Fibroblast of peridontal ligament (primary cell): ENCODE data around the gene E2F2.

Source experiments
- DNase-seq: peaks from one replicate; pipeline ENCODE4 v3.0.0-alpha.2; 2010; ENCODE audit errors: extremely low read depth

E2F2 gene

DNA sequence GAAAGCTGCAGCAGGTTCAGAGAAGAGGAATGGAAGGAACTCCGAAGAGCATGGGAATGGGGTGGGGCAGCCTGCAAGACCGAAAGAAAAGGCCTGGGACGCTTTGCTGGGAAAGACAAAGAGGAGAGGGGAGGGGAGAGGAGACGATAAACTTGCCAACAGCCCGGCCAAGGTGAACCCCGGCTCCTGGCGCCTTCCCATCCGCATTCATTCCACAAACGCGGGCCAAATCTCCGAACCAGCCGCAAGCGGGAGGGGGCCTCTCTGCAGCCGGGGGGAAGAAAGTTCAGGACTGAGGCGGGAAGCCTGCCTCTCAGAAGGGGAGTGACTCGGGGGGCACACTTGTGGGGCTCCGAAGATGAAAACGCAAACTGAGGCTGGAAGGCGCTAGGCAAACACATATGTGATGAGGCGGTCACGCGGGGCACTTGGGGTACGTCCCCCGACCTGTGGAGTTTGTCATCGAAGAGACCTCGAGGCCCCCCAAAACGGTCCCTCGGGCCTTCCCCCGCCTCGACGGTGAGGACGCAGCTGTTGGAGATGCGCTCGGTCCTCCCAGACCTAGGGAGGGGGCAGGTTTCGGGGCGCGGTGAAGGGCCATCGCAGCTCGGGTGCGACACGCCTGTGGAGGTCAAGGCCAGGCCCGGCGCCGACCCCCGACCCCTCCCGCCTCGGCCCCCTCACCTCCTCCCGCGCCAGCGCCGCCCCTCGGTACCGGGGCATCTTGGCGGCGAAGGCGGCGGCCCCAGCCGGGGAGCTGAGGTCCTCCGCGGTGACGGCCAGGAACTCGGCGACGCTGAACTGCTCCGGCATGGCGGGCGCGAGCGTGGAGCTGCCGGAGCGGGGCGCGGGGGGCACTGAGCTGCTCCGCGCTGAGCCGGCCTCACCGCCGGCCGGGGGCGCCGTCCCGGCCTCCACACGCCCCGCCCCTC lies 47.4 kb downstream of the E2F2 start, which contains the start of gene ASAP3:
TSS of gene ASAP3 (minus strand) at position 859 of the 932 bp plus-strand sequence. CDS start at position 813, 46 bp downstream.
- DNase-seq = peak; percentile 35

DNA sequence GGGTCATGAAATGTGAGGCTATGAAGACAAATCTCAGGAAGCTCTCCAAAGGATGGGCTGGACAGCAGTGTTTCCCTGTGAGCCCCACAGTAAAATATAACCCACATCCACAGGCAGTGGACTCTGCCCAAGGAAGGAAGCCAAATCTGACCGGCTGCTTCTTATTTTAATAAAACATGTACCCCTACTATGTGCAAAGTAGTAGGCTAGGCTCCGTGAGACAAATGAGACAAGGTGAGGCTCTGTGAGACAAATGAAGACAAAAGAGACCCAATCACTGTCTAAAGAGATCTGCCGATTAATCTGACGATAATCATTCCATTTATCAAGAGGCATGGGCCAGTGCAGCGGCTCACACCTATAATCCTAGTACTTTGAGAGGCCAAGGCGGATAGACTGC lies 49.1 kb downstream of the E2F2 start:
- no peak for DNase-seq

DNA sequence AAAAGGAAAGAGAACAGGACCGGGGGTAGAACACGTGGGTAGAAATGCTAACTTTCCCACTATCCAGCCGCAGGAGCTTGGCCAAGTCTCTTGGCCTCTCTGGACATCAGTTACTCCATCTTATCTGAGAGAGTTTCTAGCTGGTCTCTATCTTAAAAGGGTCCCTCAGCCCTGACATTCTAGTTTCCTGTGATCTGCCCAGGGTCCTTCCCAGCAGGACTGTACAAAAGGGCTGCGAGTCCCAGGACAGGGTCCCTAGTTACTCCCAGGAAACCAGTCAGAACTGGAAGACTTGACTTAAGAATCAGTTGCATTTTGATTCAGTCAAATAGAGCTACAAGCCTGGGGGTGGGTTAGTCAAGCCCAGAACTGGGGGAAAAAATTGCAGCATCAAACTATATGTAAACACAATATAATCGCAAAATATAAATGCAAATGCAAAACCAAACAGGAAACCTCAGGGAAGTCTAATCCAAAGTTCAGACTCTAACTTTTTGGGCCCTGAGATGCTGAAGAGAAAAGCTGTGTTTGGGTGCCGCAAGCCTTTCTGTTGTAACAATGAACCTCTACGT lies 49.9 kb downstream of the E2F2 start:
- DNase-seq = no peak

DNA sequence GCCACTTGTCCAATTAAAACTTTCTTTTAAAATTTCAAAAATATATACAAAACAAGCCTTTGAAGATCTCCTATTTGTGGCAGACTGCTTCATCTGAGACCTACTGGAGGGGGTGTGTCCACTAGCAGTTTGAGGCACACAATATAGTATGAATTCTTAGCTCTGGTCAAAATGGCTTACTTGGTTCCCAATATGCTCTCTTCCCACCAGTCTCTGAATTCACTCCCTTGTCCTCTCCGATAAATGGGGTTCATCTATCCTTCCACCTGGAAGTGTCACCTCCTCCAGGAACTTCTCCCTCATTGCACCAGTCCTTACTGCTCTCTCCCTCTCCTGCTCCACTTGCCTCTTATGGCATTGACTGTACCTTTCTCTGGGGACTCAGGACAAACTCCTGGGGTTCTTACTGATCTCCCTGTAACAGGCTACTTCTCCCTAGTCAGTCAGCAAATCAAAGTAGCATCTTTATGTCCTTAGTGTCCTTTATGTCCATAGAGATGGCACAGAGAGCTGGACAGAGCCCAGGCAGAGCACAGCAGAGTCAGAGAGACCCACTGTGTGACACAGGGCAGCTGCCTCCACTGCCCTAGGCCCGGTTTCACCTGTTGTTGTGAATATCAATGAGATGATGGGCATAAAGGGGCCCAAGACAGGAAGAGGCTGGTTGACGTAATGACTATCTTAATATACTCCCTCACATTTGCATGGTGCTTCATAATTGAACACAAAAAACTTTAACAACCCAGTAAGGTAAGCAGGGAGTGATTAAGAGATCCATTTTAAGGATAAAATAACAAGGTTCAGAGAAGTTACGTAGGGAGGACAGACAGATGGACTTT lies 50.6 kb downstream of the E2F2 start:
- DNase-seq = no peak

DNA sequence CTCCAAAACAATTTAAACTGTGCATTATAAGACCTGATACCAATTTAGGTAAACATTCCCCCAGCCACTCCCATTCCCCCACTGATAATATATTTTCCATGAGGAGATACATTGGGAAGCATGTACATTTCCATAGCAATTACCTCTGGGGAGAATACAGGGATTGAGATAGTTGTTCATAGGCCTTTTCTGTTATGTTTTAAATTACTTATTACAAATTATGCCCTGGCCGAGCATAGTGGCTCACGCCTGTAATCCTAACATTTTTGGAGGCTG lies 51.4 kb downstream of the E2F2 start:
- DNase-seq = no peak

DNA sequence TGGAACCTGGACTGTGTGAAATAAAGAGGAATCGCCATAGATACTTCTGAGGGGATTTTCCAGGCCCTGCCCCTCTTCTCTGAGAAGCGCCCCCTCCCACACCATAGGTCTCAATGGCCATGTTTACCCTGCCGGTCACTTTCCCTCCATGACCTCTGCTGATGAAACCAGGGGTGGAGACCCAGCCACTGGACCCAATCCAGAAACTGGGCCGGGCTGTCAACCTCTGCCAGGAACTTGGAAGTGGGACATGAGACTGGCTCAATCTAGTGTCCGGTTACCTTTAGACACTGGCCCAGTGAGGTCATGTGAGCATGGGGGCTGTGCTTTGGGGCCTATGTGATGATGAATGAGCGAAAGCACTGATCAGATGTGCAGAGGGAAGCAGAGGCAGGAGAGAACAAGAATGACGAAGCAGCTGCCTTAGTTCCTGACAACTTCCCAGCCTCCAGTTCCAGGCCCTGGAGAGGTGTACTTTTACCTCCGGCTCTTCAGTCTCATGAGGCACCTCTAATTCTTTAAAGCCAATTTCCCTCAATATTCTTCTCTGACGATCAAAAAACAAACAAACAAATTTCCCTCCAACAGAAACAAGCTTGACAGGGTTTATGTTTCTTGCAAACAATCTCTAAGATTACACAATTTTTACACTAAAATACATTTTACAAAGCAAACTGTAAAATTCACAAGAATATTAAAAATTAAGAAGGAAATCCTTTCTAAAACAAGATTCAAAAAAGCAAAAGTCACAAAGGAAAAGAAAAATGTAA lies 52.0 kb downstream of the E2F2 start:
- peak; percentile 77 for DNase-seq

DNA sequence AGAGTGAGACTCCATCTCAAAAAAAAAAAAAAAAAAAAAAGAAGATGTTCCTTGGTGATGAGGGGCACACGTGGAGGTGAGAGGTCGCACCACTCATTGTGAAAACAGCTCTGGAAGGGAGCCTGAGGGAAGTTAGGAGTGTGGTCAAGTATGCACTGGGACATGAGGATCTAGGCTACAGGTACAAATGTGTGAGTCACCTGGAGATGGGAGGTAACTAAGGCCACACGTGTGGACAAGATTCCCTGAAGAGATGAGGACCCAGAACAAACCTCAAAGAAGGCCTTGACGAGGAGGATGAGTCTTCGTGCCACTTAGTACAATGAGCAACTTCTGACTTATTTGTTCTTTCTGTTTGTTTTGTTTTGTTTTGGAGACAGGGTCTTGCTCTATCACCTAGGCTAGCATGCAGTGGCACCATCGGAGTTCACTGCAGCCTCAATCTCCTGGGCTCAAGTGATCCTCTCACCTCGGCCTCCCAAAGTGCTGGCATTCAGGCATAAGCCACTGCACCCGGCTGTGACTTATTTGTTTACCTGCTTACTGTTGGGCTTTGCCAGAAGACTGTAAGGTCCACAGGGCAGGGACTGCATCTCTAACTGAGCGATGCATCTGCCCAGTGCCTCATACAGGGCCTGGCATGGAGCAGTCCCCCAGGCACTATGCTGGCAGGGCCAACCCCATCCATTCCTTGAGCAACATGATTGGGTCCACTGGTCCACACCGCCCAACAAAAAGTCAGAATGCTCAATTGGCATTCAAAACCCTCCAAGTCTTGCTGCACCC lies 53.5 kb downstream of the E2F2 start:
- DNase-seq = no peak

DNA sequence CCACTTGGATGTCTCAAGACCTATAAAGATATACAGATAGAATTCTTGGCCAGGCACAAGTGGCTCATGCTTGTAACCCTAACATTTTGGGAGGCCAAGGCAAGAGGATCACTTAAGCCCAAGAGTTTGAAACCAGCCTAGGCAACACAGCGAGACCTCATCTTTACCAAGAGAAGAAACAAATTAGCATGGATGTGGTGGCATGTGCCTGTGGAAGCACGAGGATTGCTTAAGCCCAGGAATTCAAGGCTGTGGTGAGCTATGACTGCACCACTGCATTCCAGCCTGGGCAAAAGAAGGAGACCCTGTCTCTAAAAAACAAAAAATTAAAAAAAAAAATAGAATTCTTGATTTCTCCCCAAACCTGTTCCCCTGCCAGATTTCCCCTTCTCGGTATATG lies 55.4 kb downstream of the E2F2 start:
- DNase-seq = peak; percentile 73

DNA sequence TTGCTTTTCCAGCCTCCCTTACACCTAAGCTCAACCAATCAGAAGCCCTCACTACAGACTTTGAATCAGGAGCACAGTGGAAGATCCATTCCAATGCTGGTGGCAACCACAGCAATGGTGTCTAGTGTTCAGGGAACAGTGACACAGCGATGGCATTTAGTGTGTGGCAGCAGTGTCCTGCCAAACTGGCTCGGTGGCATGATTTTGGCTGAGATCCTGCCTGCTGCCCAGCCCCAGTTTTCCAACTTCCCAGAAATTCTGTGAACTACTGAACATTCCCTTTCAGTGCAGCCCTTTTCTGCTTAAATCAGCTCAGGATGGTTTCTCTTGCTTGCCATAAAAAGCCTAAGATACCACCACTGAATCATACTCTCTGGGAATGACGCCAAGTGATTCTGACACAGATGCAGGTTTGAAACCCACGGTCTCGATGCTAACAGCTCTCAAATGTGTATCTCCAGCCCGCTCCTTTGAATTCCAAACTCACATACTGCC lies 55.9 kb downstream of the E2F2 start:
- DNase-seq = peak; percentile 96

DNA sequence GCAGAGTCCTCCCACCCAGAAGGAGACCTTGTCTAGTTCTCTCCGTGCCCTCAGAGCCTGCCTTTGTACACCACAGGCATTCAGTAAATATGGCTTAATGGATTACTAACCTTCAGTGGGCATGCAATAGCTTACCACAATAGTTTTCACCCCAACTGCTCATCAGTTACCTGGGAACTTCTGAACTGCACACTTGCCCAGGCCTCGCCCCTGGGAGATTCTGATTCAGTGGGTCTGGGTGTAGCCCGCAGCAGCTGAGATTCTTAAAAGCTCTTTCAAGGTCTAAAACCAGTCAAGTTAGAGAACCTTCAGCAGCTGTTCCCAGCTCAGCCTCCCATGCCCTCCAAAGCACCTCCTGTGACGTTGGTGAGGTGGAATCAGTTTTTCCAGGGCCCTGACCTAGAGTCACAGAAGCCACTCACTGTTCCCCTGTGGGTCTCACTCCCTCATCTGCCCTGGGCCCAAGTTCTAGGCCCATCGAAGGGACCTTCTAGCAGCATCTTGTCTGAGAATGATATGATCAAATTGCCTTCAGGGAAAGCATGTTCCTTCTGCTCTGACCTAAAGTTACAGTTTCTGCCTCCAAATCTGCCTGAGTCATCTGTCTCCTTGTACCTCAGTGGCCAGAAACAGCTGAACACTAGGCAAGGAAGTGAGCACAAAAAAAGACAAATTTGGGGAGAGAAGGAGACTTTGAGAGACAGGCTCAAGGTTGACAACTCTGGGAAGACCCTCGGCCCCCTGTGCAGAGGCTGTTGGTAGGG lies 57.8 kb downstream of the E2F2 start:
- peak; percentile 38 for DNase-seq

DNA sequence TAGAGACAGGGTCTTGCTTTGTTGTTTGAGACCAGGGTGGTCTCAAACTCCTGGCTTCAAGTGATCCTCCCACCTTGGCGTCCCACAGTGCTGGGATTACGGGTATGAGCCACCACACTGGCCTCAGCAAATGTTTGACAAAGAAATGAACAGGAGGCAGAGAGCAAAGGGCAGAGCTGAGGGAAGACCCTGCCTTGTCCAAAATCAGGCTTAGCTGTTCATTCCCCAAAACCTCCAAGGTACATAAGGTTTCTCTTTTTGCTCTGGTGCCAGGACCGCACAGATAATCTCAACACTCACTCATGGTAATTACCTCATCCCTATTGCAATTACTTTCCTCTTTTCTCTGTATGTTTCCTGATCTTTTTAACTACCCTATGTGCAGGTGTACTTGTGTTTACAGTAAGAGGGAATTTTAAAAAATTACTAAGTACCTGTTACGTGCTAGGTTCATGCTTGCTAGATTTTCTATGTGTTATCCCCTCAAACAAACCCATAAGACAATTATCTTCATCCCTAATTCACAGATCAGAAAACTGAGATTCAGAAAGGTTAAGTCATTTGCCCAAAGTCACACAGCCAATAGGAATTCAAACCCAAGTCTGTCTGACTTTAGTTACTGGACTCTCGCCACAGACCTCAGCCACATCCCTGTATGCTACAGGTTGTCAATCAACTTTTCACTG lies 58.5 kb downstream of the E2F2 start:
- no peak for DNase-seq

DNA sequence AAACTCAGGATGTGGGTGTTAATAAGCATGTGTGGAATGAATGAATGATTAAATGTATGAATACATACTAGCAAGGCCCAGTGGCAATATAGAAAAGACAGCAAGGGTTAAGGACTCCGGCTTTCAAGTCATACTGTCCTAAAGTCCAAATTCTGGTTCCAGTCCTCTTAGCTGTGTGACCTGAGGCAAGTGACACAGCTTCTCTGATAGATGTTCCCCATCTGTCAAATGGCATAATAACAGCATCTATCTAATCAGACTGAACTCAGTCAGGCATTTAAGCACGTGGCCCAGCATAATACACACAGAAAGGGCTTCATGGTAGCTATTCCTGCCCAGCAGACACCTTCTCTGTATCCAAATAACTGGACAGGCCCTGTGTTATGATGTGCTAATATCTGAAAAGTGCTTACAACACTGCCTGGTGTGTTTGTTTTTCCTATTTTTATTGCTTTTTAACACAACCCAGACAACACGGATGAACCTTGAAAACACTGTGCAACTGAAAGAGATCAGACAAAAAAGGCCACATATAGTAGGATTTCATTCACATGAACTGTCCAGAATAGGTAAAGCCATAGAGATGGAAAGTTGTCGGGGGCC lies 59.5 kb downstream of the E2F2 start:
- no peak for DNase-seq

DNA sequence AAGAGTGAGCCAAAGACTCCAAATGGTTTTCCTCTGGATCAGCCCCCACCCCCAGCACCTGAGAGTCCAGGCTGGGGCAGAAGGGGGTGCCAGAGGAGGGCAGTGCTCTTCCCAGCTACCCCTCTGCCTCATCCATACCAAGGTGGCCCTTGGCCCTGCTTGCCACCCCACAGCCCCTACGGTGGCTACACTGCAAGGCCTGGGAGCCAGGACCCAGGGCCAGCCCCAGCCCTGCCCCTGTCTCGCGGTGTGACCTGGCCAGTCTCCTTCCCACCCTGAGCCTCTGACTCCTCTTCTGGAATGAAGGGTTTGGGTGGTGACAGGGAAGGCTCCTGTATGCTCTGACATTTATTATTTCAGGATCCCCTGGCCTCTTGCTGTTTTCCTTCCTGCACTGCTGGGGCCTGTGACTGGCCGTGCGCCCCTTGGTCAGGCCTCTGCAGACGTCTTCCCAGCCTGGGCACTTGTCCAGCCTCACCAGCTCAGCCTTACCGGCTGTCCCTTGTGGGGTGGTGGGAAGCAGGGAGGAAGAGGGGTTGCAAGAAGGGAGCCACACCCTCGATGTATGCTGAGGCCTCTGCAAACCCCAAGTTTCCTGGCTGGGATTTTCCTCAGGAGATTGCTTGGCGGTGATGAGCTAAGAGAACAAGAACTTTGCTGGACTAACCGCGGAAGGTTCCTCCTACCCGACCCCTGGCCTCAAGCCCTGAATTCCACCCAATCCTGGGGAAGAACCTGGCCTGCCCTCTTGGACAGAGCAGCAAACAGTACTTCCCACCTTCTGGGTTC lies 60.6 kb downstream of the E2F2 start:
- peak; percentile 65 for DNase-seq

DNA sequence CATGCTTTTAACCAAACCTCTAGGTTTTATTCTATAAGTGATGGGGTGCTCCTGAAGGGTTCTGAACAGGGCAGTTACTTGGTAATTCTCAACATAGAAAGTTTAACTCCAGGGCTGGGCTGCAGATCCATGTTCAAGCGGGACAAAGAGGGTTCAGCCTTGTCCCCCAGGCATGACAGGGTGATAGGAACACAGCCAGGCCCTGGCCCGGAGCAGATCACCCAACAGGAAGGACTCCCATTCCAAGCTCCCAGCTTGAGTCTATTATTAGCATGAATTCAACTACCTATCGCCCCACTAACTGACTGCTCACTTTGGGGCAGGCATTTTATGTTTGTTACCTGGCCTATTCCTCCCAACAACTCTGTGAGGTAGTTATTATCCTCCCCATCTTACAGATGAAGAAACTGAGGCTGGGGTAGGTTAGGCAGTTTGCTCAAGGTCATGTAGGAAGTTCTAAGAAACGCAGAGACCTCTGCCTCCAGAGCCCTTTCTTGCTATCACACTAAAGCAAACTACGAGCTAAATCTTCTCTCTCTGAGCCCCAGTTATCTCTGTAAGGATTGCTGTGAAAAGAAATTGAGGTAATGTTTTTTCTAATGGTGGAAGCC lies 61.6 kb downstream of the E2F2 start:
- no peak for DNase-seq

DNA sequence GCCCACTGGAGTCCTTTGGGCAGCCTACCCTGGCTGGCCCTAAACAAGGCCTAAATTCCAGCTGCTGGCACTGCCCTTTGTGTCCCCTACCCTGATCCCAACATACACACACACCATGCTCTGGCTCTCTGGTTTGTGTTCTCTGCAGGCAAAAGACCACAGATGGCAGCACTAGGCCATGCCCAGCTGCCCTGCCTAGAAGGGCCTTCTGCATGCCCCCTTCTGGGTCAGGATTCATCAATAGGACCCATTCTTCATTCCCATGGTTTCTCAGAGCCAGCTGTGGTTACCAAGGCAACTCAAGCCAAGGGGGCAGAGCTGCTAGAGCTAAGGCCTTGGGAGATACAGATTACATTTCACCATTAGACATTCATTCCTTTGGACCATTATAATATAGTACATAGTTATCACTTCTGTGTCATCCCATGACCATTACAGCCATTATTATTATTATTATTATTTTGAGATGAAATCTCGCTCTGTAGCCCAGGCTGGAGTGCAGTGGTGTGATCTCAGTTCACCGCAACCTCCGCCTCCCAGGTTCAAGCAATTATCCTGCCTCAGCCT lies 64.5 kb downstream of the E2F2 start:
- DNase-seq = no peak

DNA sequence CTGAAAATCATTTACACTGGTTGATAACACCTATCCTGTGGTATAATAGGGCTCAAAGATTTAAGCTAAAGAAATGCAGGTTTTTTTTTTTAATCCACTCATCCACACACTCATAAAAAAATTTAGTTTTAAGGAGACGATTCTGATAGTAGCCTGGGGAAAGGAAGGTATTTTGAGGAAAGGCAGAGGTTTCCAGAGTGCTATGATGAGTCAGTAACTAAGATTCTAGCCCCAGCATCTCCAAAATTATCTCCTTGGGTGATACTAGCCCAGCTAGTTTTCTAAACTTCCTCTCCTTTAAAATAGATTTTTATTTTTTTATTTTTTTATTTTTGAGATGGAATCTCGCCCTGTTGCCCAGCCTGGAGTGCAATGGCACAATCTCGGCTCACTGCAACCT lies 67.7 kb downstream of the E2F2 start:
- DNase-seq = no peak

DNA sequence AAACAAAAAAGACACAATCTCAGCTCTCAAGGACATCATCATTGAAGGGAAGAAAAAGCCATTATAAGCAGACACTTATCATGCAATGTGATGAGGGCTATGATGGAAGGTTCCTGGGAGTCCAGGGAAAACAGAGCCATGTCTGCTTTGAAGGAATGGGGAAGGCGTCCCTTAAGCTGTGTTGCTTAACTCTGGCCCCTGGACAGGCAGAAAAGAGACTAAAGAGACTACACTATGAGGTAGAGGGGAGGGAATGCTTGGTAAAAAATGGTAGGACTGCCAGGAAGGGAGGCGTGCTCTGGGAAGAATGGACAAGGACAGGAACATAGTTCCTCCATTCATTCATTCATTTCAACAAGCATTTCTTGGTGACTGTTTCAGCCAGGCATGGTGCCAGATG lies 68.3 kb downstream of the E2F2 start:
- DNase-seq = no peak
